Stomach (tissue), 4 donors: Measurements from ENCODE around the gene LRRC70.

Source experiments
- POLR2A ChIP-seq, 4 donors: fragments of 450-650 bp; IDR thresholded peaks; one replicate each; pipeline ENCODE4 v1.6.1; 2016; ENCODE audit warnings: antibody characterized with exemption in 4 of 4, control low read depth in 2 of 4, mild to moderate bottlenecking in 1 of 4, moderate library complexity in 1 of 4
- TF ChIP-seq, protein P1 (sequence below), 7 experiments: fragments of 450-650 bp in 4 of 7; fragments of 200-600 bp in 3 of 7; sonication (generic) in 3 of 7; IDR thresholded peaks; one replicate each; pipeline ENCODE4 v1.5.1; 2016 to 2019; ENCODE audit warnings: antibody characterized with exemption in 7 of 7, control low read depth in 2 of 7, mild to moderate bottlenecking in 1 of 7

DNA sequence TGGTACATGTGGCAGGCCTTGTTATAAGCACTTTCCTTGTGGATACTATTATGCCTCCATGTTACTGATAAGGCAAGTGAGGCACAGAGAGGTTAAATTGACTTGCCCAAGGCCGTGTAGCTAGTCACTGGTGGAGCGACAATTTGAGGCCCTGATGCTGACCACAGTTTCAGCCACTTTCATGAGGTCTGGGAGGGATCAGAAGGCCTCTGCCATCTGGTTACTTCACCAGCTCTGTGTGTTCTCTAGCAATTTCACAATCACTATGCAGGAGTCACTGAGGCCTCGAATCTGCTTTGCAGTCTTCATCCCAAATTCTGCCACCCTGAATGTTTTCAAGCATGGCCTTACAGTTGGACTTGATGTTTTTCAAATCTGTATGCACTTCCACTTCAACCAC, 9.1 kb downstream of the LRRC70 start:
- TF ChIP-seq, protein P1, sequence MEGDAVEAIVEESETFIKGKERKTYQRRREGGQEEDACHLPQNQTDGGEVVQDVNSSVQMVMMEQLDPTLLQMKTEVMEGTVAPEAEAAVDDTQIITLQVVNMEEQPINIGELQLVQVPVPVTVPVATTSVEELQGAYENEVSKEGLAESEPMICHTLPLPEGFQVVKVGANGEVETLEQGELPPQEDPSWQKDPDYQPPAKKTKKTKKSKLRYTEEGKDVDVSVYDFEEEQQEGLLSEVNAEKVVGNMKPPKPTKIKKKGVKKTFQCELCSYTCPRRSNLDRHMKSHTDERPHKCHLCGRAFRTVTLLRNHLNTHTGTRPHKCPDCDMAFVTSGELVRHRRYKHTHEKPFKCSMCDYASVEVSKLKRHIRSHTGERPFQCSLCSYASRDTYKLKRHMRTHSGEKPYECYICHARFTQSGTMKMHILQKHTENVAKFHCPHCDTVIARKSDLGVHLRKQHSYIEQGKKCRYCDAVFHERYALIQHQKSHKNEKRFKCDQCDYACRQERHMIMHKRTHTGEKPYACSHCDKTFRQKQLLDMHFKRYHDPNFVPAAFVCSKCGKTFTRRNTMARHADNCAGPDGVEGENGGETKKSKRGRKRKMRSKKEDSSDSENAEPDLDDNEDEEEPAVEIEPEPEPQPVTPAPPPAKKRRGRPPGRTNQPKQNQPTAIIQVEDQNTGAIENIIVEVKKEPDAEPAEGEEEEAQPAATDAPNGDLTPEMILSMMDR (IDR thresholded peaks at IDR 0.05): no peak
- no peak for TF ChIP-seq POLR2A (IDR thresholded peaks at IDR 0.05)
